GM12878 (cell line): ENCODE data around the gene CHRNA9. TPM values are rescaled to one million over a fixed set of nuclear protein-coding genes. Genes with fewer than 3 reads are reported as not detected.

Experiments
- ASH2L ChIP-seq: fragments of 300-600, 200-600 bp; sonication (generic); IDR thresholded peaks from 2 replicates; pipeline ENCODE4 v1.6.1; 2017; ENCODE audit warnings: low read depth, mild to moderate bottlenecking, borderline replicate concordance
- BCL11A ChIP-seq: IDR thresholded peaks from 2 replicates; pipeline ENCODE4 v1.6.1; 2011; ENCODE audit warnings: low read depth, low read length
- BRCA1 ChIP-seq: IDR thresholded peaks from 2 replicates; pipeline ENCODE4 v1.6.1; 2011; ENCODE audit warnings: low read depth, low read length, improper control_type of control experiment
- CBFB ChIP-seq: IDR thresholded peaks from 2 replicates; pipeline ENCODE4 v1.6.1; 2016; ENCODE audit warnings: antibody characterized with exemption, low read depth
- CBX5 ChIP-seq: sonication (generic); IDR thresholded peaks from 2 replicates; pipeline ENCODE4 v1.6.1; 2016; ENCODE audit warnings: low read depth, moderate library complexity, mild to moderate bottlenecking, inconsistent platforms
- CREM ChIP-seq: IDR thresholded peaks from 2 replicates; pipeline ENCODE4 v1.6.1; 2014; ENCODE audit warnings: antibody characterized with exemption, low read depth
- ETV6 ChIP-seq, 2 experiments: fragments of 450-650 bp in 1 of 2; IDR thresholded peaks in 1 of 2; conservative IDR thresholded peaks in 1 of 2; 2 replicates each; pipeline ENCODE4 v1.6.1; 2014; ENCODE audit warnings: antibody characterized with exemption in 1 of 2, borderline replicate concordance in 1 of 2, low read depth in 1 of 2, mild to moderate bottlenecking in 1 of 2, moderate library complexity in 1 of 2
- EZH2 ChIP-seq: IDR thresholded peaks from 2 replicates; pipeline ENCODE4 v1.6.1; 2012; ENCODE audit warnings: low read depth, mild to moderate bottlenecking, control low read depth, inconsistent platforms, low read length, borderline replicate concordance; ENCODE audit not compliant: control insufficient read depth
- FOS ChIP-seq: IDR thresholded peaks from 3 replicates; pipeline ENCODE4 v1.6.1; 2011; ENCODE audit warnings: borderline replicate concordance; ENCODE audit not compliant: insufficient read length; ENCODE audit errors: extremely low read depth
- FOXM1 ChIP-seq: IDR thresholded peaks from 2 replicates; pipeline ENCODE4 v1.6.1; 2012; ENCODE audit warnings: low read depth, mild to moderate bottlenecking, inconsistent platforms, low read length, moderate library complexity
- GATAD2B ChIP-seq: fragments of 450-650 bp; conservative IDR thresholded peaks from 2 replicates; pipeline ENCODE4 v1.6.1; 2017; ENCODE audit warnings: low read depth, mild to moderate bottlenecking, moderate library complexity
- IKZF1 ChIP-seq: fragments of 450-650 bp; conservative IDR thresholded peaks from 2 replicates; pipeline ENCODE4 v1.6.1; 2017; ENCODE audit warnings: antibody characterized with exemption, mild to moderate bottlenecking
- IRF4 ChIP-seq: IDR thresholded peaks from 2 replicates; pipeline ENCODE4 v1.6.1; 2011; ENCODE audit warnings: low read depth, low read length
- KAT2A ChIP-seq: conservative IDR thresholded peaks from 2 replicates; pipeline ENCODE4 v1.6.1; 2011; ENCODE audit warnings: low read depth, low read length; ENCODE audit not compliant: control insufficient read depth
- MEF2B ChIP-seq: fragments of 450-650 bp; IDR thresholded peaks from 2 replicates; pipeline ENCODE4 v1.6.1; 2018; ENCODE audit warnings: mild to moderate bottlenecking, moderate library complexity; ENCODE audit not compliant: partially characterized antibody, poor library complexity, severe bottlenecking
- NR2C2 ChIP-seq: IDR thresholded peaks from 2 replicates; pipeline ENCODE4 v1.6.1; 2011; ENCODE audit warnings: borderline replicate concordance, low read depth; ENCODE audit not compliant: control insufficient read depth, insufficient read length
- PAX8 ChIP-seq: fragments of 450-650 bp; IDR thresholded peaks from 2 replicates; pipeline ENCODE4 v1.6.1; 2017; ENCODE audit warnings: mild to moderate bottlenecking, moderate library complexity
- PML ChIP-seq: IDR thresholded peaks from 2 replicates; pipeline ENCODE4 v1.6.1; 2012; ENCODE audit warnings: low read length, inconsistent platforms
- POLR2AphosphoS5 ChIP-seq: IDR thresholded peaks from 2 replicates; pipeline ENCODE4 v1.6.1; 2011; ENCODE audit warnings: mild to moderate bottlenecking, low read length, inconsistent platforms
- RAD21 ChIP-seq: IDR thresholded peaks from 2 replicates; pipeline ENCODE4 v1.6.1; 2011; ENCODE audit warnings: mild to moderate bottlenecking, low read depth, low read length, moderate library complexity; ENCODE audit not compliant: insufficient read depth
- RELA ChIP-seq: fragments of 450-650 bp; IDR thresholded peaks from 2 replicates; pipeline ENCODE4 v1.8.0; 2014; ENCODE audit warnings: borderline replicate concordance; ENCODE audit not compliant: partially characterized antibody
- RFX5 ChIP-seq: IDR thresholded peaks from 2 replicates; pipeline ENCODE4 v1.6.1; 2011; ENCODE audit warnings: low read depth, low read length, improper control_type of control experiment
- SIN3A ChIP-seq: IDR thresholded peaks from 2 replicates; pipeline ENCODE4 v1.6.1; 2012; ENCODE audit warnings: low read depth, low read length, improper control_type of control experiment
- SMAD1 ChIP-seq: fragments of 450-650 bp; IDR thresholded peaks from 2 replicates; pipeline ENCODE4 v1.6.1; 2018; ENCODE audit warnings: mild to moderate bottlenecking, low read depth; ENCODE audit not compliant: partially characterized antibody
- YY1 ChIP-seq: IDR thresholded peaks from 2 replicates; pipeline ENCODE4 v1.6.1; 2011; ENCODE audit warnings: low read depth, mild to moderate bottlenecking, low read length
- ZNF207 ChIP-seq: fragments of 450-650 bp; IDR thresholded peaks from 2 replicates; pipeline ENCODE4 v1.6.1; 2014; ENCODE audit warnings: antibody characterized with exemption, mild to moderate bottlenecking, borderline replicate concordance
- ZNF24 ChIP-seq: fragments of 450-650 bp; IDR thresholded peaks from 2 replicates; pipeline ENCODE4 v1.6.1; 2017; ENCODE audit warnings: antibody characterized with exemption, mild to moderate bottlenecking
- polyA plus RNA-seq, 11 experiments: library from polyadenylated mRNA; depleted of rRNA in 4 of 11; unstranded in 6 of 11; stranded (reverse) in 5 of 11; fragments of >200 nt; fragmentation: Nextera tagmentation in 4 of 11; fragmentation: Illumina TruSeq in 1 of 11; extraction: Ambion mirVana in 4 of 11; extraction: Trizol in 1 of 11; gene quantifications; 1 replicate in 1 of 11; 2 replicates in 10 of 11; pipeline versions ENCODE4 v1.2.1 to v1.2.3, GENCODE V29; 2011 to 2016; ENCODE audit warnings: inconsistent platforms in 2 of 11, missing spikeins in 2 of 11, low read depth in 1 of 11
- total RNA-seq, 4 experiments: library from RNA; depleted of rRNA in 3 of 4; stranded (reverse); fragments of >200 nt in 3 of 4; fragmentation: Illumina TruSeq in 1 of 4; extraction: Trizol in 1 of 4; gene quantifications; 2 replicates each; pipeline versions ENCODE4 v1.2.1 to v1.2.3, GENCODE V29; 2013 to 2021
- TF ChIP-seq, protein P1 (sequence below): fragments of 450-650 bp; IDR thresholded peaks from 2 replicates; pipeline ENCODE4 v1.6.1; 2018; ENCODE audit warnings: mild to moderate bottlenecking, low read depth, moderate library complexity; ENCODE audit not compliant: partially characterized antibody
- TF ChIP-seq, protein P2 (sequence below): IDR thresholded peaks from 2 replicates; pipeline ENCODE4 v1.6.1; 2012; ENCODE audit warnings: low read depth, low read length, improper control_type of control experiment

The CHRNA9 gene
- total and polyA plus RNA-seq, 10 of the 15 experiments (the other 5 are each of a cell fraction or from before 2014, with no cell fraction given) = 0.05 to 0.09 (median 0.08) TPM; not detected in 7

DNA sequence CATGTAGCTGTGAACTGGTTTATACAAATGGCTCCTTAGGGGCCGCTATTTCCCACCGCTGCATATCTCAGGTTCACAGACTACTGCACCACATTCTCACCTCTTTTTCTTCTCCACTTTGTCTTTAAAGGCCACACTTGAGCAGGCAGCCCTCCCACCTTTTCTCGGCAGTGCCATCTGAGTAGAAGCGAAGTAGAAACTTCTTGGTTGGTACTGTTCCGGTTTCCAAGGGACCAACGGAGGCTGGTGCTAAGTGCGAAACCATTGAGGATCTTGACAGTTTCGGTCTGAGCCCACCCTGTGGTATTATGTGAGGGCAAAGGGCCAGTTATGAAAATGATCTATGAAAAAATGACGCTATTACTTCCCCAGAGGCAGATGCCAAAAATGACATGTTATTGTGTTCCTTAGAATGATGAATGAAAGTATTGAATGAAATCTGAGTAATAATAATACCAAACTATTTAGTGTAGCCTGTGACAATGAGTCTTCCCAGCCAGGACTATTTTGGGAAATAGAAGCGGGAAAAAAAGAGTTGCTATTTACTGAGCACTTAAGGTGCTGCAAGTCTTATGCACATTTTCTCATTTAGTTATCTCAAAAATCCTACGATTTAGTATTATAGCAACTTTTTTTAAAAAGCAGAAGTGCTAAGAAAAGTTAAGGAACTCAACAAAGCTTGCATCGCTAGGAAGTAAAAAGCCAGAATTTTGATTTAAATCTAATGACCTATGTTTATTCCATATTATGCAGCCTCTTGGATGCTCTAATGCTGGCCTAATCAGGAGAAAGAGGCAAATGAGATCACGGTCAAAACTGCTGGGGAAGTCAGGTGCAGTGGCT is 29.6 kb upstream of the CHRNA9 start (continued):
- TF ChIP-seq, protein P1, sequence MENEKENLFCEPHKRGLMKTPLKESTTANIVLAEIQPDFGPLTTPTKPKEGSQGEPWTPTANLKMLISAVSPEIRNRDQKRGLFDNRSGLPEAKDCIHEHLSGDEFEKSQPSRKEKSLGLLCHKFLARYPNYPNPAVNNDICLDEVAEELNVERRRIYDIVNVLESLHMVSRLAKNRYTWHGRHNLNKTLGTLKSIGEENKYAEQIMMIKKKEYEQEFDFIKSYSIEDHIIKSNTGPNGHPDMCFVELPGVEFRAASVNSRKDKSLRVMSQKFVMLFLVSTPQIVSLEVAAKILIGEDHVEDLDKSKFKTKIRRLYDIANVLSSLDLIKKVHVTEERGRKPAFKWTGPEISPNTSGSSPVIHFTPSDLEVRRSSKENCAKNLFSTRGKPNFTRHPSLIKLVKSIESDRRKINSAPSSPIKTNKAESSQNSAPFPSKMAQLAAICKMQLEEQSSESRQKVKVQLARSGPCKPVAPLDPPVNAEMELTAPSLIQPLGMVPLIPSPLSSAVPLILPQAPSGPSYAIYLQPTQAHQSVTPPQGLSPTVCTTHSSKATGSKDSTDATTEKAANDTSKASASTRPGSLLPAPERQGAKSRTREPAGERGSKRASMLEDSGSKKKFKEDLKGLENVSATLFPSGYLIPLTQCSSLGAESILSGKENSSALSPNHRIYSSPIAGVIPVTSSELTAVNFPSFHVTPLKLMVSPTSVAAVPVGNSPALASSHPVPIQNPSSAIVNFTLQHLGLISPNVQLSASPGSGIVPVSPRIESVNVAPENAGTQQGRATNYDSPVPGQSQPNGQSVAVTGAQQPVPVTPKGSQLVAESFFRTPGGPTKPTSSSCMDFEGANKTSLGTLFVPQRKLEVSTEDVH = peak; percentile 38
- 0 out of 2 replicates have a peak, but pooled peaks have one; percentile 91 for TF ChIP-seq ZNF207
- TF ChIP-seq, protein P2, sequence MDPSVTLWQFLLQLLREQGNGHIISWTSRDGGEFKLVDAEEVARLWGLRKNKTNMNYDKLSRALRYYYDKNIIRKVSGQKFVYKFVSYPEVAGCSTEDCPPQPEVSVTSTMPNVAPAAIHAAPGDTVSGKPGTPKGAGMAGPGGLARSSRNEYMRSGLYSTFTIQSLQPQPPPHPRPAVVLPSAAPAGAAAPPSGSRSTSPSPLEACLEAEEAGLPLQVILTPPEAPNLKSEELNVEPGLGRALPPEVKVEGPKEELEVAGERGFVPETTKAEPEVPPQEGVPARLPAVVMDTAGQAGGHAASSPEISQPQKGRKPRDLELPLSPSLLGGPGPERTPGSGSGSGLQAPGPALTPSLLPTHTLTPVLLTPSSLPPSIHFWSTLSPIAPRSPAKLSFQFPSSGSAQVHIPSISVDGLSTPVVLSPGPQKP = no peak
- TF ChIP-seq PAX8 = no peak
- TF ChIP-seq CREM = peak; percentile 85; the same call in 1 of the 2 replicates
- peak; percentile 36; the same call in 1 of the 2 replicates for TF ChIP-seq RAD21
- TF ChIP-seq KAT2A = no peak
- TF ChIP-seq FOS = no peak
- TF ChIP-seq IKZF1 = peak; percentile 99
- TF ChIP-seq GATAD2B = peak; percentile 100
- peak; percentile 84 for TF ChIP-seq BCL11A
- TF ChIP-seq YY1 = peak; percentile 69; the same call in 1 of the 2 replicates
- no peak for TF ChIP-seq PML
- peak; percentile 71 for TF ChIP-seq ZNF24
- TF ChIP-seq RFX5 = no peak
- no peak for TF ChIP-seq CBX5
- no peak for TF ChIP-seq BRCA1
- peak; percentile 79 for TF ChIP-seq IRF4
- peak; percentile 99 for TF ChIP-seq MEF2B
- TF ChIP-seq SMAD1 = peak; percentile 95
- peak; percentile 79 for TF ChIP-seq CBFB
- TF ChIP-seq POLR2AphosphoS5 = no peak
- TF ChIP-seq ASH2L = no peak
- peak in 1 of 2 experiments; percentile 98; a peak in 2 of 4 replicates for TF ChIP-seq ETV6 (conservative IDR thresholded peaks at IDR 0.05 in 1 of 2, IDR thresholded peaks at IDR 0.05 in 1 of 2; ENCODE audit: borderline replicate concordance in 1 of 2, low read depth in 1 of 2)
- no peak for TF ChIP-seq FOXM1
- TF ChIP-seq NR2C2 = no peak
- TF ChIP-seq EZH2 = no peak
- peak; percentile 76 for TF ChIP-seq RELA
- no peak for TF ChIP-seq SIN3A
